HK-2 (cell line): ENCODE results near the gene EPB41L2.
"Not testable (repeated sequence)": the region's sequence is repeated elsewhere in the genome, so short reads cannot be mapped to it uniquely, and the experiment has no call there.

Source experiments
- DNase-seq: peaks from one replicate; pipeline ENCODE4 v3.0.0-alpha.2; 2018; ENCODE audit not compliant: unreplicated experiment

Gene EPB41L2

DNA sequence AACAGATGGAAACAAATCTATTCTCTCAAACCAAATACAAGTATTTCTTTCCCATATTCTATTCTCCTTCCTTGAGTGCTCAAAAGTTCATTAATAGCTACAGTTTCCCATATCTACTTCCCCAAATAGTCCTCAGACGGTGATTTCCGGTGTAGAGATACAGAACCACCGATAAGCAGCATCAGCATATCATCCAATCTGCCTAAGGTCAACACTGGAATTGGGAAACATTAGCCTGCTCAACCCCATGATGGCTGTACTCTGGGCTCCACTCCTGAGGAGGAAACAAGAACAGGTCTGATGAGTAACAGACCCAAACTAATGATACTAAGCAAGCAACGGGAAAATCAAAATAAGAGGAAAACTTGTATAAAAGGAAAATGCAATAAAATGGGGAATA lies 115.6 kb downstream of the EPB41L2 start:
- DNase-seq = no peak

DNA sequence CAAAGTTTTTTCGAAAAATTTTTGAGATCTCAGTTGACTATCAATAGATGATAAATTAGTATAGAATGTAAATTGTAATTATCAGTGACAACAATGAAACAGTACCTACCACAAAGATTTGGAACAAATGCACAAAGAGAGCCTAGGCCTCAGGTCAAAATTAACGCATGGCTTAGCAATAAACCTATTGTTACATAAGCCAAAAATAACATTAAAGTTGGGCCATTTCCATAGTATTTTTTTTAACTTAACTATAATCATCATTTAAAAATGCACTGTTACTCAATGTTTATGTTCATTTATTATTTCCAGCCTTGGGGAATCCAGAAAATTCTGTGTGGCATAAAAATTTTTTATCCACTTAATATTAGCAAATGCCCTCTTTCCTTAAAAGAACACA lies 117.0 kb downstream of the EPB41L2 start:
- no peak for DNase-seq

DNA sequence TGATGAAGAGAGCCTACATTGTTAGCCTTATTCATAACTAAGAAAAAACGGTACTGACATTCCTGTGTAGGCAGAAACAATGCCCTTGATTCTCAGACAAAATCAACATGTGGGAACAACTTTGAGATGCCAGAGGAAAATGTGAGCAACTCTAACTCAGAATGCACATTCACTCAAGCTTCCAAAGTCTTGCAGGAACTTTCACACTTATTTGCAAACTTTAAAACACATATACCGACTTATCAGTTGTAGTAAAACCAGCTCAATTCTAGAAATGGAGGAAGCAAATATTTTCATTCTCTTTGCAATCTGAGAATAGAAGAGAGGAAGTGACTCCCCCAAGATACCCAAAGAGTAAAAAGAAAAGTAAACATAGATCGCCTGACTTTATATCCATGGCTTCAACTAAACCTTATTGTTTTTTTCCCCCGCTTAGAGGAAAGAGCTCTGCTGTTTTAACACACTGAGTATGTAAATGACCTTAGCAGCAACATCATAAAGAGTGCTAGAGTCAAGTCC lies 117.6 kb downstream of the EPB41L2 start:
- no peak for DNase-seq

DNA sequence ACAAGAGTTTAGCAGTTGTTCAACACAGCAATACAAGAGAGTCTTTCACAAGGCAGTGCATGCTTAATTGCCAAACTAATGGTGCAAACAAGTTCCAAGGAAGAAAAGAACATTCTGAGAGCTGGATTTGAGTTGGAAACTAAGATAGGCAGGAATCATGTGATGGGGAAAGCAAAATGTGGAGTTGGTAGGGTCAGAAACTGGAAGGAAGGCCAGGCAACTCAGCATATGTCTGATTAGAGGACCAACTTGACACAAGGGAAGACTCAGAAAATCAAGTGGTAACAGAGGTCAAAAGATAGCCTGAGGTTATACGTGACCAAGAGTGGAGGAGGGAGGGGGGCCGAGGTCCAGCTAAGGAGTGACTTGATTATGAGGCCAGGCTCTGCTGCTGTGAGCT lies 118.6 kb downstream of the EPB41L2 start:
- DNase-seq = no peak

DNA sequence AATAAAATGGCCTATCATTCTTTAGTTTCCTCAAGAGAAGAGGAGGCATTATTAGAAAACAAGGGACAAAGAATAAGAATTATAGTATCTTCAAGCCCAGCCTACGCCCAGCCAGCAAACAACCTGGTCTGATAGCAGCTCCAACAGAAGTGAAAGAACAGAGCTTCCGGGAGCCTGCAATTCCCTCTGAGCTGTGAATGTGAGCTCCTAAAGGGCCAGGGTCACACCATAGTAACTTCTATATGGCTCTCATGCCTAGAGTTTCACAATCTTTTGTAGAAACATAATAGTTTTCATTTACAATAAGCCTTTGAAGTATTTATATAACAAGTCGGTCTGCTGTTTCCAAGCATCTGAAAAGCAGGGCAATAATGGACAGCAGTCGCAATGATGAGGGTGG lies 119.3 kb downstream of the EPB41L2 start:
- DNase-seq = no peak

DNA sequence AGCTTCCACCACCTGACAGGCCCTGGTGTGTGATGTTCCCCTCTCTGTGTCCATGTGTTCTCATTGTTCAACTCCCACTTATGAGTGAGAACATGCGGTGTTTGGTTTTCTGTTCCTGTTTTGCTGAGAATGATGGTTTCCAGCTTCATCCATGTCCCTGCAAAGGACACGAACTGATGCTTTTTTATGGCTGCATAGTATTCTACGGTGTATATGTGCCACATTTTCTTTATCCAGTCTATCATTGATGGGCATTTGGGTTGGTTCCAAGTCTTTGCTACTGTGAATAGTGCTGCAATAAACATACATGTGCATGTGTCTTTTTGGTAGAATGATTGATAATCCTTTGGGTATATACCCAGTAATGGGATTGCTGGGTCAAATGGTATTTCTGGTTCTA lies 120.3 kb downstream of the EPB41L2 start:
- not testable (repeated sequence) for DNase-seq

DNA sequence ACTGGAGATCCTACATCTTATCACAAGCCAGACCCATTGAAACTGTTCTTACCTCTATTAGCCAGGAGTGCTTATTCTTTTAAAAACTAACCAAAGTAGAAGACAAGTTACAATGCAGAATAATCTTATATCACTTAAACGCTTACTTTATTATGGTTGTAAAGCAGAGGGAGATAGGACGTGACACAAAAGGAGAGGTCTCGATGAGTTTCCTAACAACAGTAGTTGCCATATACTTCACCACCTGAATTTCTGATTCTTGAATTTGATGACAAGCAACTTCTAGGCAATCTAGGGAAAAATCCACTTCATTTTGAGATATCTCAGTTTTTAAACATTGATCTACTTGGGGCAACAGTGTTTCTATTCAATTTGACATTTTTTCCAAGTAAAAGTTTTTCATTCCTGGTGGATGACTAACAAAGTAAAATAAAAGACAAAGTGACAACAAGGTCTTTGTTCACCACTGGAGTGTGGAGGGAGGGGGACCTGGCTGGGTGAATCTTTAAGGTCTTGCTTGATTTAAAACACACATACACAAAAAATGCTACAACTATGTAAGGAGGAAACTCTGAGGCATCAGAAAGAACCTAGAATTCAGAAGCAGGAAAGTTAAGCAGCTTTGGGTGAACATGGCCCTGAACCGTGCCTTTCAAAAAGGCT lies 125.0 kb downstream of the EPB41L2 start:
- DNase-seq = no peak

DNA sequence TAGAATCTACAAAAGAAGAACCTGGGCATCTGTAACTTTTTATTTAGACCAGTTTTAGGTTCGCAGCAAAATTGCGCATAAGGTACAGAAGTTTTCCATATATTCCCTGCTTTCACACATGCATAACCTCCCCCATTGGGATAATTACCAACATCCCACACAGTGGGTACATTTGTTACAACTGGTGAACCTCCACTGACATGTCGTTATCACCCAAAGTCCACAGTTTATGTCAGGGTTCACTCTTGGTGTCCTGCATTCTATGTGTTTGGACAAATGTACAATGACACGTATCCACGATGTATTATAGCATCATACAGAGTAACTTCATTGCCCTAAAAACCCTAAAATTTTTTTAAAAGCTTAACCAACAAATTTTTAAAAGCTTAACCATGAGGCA lies 126.1 kb downstream of the EPB41L2 start:
- DNase-seq = no peak

DNA sequence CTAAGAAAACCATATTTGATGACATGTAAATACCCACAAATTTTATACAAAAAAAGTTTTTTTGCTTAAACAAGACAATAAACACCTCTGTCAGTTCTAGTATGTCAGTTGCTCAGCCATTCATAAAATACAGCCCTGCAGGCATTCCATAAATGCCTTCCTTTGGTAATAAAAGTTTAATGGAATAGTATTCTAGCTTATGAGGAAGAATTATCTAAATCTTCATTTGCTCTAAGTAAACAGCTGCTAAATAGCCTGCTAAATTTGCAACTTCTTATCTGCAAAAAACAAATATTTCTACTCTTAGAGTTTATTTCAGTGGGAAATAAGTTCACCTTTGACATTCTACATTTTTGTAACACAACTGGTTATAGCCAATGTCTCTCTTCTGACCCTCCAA lies 127.1 kb downstream of the EPB41L2 start:
- no peak for DNase-seq

DNA sequence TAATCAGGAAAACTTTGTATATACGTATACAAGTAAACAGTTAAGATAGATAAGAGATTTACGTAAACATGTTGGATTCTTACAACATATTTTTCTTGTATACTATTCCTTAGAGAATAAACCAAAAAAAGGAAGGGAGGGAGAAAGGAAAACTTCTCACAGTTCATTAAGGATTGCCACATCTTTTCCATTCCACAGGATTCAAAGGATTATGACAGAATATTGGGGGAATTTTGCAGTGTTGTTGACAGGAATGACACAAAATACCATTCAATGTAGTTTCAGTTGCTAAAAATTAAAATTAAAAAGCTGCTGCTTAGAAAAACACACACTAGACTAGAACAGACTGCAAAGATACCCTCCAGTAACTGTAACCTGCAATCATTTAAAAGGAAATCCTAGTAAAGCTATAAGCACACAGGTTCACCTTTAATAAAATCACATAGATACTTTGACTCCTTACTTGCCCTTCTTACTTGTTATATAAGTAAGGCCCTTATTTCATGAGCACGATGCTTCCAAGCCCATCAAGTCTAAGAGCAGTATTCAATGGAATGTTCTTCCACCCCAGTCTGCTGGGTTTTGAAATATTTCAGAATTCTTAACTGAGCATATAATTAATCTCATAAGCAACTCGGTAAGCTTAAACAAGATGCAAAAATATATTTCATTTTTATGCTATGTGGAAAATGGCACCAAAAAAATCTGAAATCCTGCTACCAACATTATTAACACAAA lies 128.0 kb downstream of the EPB41L2 start:
- DNase-seq = no peak

DNA sequence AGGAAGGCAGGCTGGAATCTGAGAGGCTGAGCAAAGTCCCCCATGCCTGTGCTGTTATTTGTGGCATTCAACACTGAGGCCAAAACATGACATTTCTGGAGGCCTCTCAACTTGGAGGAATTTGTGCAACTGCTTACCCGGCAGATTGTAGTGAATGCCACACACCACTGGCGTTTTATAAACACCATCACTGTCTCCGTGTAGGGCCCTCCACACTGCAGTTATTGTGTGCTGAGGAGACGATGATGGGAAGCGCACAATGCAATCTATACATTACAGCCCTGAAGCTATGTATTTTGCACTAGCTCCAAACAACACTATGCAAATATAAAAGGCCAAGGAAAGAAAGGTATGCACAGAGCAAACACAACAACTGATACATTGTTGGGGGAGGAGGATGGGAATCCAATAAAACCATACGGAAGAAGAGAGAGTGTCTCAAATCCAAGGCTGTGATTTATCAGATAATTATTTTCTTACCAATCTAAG lies 129.3 kb downstream of the EPB41L2 start:
- DNase-seq = no peak

DNA sequence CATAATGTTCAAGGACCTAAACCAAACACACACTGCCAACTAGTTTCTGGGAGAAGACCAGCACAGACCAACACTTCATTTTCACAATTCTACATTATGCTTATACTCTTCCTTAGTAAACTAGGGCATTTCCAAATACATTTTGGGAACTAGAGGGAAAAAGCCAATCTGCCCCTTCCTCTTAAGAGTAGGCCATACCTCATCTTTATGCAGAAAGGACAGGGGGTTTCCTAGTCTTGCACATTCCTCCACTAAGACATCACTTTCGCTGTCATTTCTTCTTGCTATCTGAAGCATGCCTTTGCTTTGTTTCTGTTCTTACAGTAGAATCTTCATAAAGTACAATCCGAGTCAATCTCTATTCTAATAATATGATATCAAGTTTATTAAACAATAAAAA lies 130.1 kb downstream of the EPB41L2 start:
- DNase-seq = no peak

DNA sequence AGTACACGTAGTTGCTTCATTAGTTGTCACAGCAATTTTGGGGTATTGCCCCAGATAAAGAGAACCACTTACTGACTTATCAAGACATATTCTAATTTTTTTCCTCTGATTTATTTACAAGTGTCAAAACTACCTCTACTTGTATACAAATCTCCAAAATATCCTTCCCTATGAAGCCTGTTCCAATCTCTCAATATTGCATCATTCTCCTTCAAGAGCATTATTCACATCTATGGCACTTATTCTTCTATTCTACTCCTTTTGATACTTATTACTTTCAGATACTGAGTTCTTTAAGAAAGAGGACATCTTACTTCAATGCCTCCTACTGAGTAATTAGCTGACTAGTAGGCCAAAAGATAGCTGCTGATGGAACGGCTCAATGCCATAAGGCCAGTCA lies 130.6 kb downstream of the EPB41L2 start:
- DNase-seq = no peak

DNA sequence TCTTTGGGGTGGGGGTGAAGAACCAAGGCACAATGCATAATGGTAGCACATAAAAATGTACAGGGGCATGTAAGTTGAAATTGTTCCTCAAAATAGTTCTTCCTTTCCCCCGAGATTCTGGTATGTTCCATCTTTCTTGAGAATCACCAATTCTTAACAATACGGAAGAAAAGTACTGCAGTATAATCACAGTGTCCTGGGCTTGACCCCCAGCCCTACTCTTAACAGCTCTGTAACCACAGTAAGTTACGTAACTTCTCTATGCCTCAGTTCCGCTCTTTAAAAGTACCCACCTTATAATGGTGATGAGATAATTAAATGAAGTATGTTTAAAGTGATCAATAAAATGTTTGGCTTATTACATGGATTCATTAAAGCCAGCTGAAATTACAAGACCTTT lies 131.4 kb downstream of the EPB41L2 start:
- DNase-seq = no peak

DNA sequence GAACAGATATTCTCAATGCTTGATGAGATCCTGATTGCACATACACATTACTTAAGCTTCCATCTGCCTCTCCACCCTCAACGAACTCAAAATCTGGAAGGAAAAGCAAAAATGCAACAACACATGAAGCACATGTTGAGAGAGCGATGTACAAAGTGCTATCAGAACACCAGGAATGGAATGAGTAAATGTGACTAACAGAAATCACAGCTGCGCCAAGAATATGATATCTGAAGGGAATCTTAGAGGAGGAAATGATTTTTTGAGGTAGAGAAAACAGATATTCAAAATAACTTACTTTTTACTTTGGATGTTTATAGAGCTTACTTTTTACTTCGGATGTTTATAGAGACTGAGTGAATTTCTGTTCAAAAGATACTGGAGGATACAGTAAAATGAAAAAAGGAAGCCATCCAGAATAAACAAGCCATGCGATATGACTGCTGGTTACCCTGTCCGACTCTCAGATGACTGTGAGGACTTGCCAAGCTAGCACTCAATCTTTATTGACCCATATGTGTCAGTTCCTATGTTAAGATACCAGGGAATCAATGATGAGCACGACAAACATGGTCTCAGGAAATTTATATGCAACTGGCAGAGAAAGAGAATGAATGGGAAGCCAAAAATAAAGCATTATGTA lies 133.9 kb downstream of the EPB41L2 start:
- no peak for DNase-seq

DNA sequence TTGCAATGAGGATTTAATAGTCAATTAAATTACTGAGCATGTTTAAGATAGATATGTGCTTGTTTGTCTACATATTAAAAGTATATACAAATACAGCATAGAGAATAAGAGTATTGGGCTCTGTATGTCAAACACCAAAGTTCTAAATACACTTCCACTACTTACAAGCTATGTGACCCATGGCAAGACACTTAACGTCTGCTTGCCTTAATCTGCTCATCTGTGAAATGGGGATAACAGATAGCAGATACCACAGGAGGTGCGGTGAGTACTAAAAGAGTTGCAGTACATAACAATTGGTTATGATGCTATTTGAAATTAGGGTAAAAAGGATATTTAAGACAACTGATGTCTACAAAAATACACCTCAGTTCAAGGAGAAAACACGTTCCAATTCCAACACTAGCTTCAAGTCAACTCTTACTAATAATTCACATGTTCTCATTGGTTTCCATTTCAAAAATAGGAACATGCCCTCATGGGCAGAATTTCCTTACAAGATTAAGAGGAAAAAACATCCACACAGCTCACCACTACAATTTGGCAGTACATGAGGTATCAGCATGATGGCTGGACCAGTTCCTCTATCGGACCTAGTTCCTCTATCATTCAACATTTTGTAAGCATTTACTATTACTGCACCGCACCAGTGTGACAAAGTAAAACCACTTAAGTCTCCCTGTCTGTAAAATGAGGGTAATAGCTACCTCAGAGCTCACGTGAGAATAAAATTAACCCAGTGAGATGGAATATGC lies 134.7 kb downstream of the EPB41L2 start:
- DNase-seq = no peak

DNA sequence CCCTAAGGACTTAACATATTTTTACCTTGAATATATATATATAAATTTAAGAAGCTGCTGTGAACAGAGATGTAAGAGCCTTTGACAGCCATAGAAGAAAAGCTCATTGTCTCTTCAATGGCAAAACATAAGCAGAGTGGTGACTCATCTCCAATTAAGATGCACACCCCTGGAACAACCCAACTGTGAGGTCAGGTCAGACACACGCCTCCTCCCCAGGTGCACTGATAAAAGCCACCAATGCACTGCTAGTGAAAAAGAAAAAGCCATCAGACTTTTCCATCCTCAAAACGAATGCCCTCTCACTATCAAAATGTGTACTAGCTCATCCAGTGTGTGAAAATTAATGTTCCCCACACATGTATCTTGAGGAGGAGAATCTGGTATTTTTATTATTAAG lies 135.7 kb downstream of the EPB41L2 start:
- no peak for DNase-seq

DNA sequence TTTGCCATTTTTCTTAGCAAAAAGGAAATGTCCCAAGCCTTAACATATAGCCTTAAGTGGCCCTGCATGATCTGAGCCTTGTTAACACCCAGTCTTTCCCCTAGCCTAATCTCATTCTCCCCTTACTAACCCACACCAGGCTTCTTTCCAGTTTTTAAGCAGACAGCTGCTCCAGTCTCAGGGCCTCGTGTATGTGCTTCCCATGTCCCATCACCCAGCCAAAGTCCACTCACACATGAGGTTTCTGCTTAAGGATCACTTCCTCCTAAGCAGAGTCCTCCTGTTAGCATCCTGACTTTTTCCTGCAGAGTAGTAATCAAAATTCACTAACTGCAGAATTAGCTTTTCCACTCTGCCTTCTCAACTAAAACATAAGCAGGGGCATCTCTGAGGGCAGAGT lies 139.7 kb downstream of the EPB41L2 start:
- no peak for DNase-seq

DNA sequence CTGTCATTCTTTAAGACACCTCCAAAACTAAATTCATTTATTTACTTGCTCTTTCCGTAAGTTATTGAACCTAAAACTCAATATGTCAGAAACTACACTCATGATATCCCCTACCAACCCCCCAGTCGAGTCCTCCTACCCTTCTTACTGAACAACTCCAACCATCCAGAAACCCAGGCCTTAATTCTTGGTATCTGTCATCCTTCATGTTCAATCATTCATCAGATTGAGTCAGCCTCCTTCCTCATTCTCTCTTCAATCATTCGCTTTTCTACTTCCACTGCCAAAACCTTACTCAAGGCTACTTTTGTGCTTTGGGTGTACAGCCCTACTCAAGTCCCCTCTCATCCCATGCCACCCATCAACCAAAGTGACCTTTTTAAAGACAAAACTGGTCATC lies 140.1 kb downstream of the EPB41L2 start:
- no peak for DNase-seq

DNA sequence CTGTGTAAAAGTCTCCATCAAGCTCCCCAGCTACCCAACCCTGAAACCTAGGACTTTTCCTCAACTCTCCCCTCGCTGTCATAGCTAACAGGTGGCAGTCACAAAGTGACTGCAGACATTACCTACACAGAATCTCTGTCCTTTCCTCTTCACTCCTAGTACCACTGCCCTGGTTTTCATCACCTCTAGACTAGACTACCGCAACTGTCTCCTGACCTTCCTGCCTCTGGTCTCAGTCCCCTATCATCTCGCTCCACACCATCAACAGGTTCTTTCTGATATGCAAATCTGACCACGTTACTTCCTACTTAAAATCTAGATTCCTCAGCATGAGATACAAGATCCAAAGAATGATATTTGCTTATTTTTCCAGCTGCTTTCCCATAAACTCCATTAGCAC lies 142.1 kb downstream of the EPB41L2 start:
- no peak for DNase-seq

DNA sequence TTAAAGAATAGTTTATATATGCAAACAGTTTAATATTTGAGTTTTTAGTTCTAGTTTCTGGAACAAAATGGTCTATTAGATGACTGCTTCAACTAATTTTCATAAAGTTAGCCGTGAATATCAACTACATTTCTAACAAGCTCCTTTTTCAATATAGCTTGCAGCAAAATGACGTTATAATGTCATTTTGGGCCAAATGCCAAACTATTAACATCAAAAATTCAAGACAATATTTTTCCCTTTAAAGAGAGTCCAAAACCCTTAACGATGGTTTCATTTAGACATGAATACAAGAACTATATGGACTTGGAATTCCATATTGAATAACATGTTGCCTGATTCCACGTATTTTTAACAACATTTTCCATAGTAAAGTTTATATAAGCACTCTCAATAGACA lies 144.9 kb downstream of the EPB41L2 start:
- no peak for DNase-seq

DNA sequence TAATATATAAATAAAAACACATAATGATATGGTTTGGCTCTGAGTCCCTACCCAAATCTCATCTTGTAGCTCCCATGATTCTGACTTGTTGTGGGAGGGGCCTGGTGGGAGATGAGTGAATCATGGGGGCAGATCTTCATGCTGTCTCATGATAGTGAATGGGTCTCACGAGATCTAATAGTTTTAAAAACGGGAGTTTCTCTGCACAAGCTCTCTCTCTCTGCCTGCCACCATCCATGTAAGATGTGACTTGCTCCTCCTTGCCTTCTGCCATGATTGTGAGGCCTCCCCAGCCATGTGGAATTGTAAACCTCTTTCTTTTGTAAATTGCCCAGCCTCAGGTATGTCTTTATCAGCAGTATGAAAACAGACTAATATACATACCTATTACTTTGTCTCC lies 147.4 kb downstream of the EPB41L2 start:
- not testable (repeated sequence) for DNase-seq
